Gastrocnemius medialis (tissue), 4 donors: ENCODE results near the gene HDAC6. TPM values are rescaled to one million over a fixed set of nuclear protein-coding genes. Genes with fewer than 3 reads are reported as not detected.

Experiments used
- ATAC-seq, 2 donors: fragments of 150-250 bp; one replicate each; pipeline ENCODE4 v1.9.1; 2016
- DNase-seq, 2 donors: peaks; one replicate each; pipeline ENCODE4 v3.0.0-alpha.2; 2019
- H3K27ac ChIP-seq, 4 donors: fragments of 200-600 bp; sonication (generic); 1 replicate in 1 of 4; 2 replicates in 3 of 4; pipeline ENCODE4 v1.5.1; 2016 to 2018; ENCODE audit warnings: mild to moderate bottlenecking in 2 of 4, moderate library complexity in 1 of 4
- H3K27me3 ChIP-seq, 3 donors: fragments of 200-600 bp; sonication (generic) in 2 of 3; 1 replicate in 1 of 3; 2 replicates in 2 of 3; pipeline versions ENCODE4 v1.5.1 to v1.6.0; 2016 to 2019; ENCODE audit warnings: mild to moderate bottlenecking in 1 of 3, moderate library complexity in 1 of 3
- H3K36me3 ChIP-seq, 2 donors: fragments of 200-600 bp; sonication (generic) in 1 of 2; one replicate each; pipeline ENCODE4 v1.5.1; 2017 to 2018
- H3K4me1 ChIP-seq, 2 donors: fragments of 200-600 bp; sonication (generic) in 1 of 2; one replicate each; pipeline ENCODE4 v1.5.1; 2016 to 2017; ENCODE audit warnings: mild to moderate bottlenecking in 2 of 2
- H3K4me3 ChIP-seq, 4 donors: fragments of 200-600 bp; sonication (generic) in 3 of 4; 1 replicate in 1 of 4; 2 replicates in 3 of 4; pipeline ENCODE4 v1.5.1; 2016 to 2019; ENCODE audit warnings: mild to moderate bottlenecking in 2 of 4
- H3K9me3 ChIP-seq, 3 donors: fragments of 200-600 bp; sonication (generic) in 2 of 3; 1 replicate in 1 of 3; 2 replicates in 2 of 3; pipeline ENCODE4 v1.5.1; 2016 to 2019
- POLR2A ChIP-seq, 2 donors: fragments of 450-650 bp; IDR thresholded peaks; one replicate each; pipeline ENCODE4 v1.6.1; 2017; ENCODE audit warnings: antibody characterized with exemption in 2 of 2, mild to moderate bottlenecking in 2 of 2, moderate library complexity in 2 of 2
- in situ Hi-C, 4 donors: fragments of 200-750 bp; cut with MboI; loops; one replicate each; pipeline versions ENCODE4 v1.15.0 to v1.8.0; 2017; ENCODE audit warnings: low sequenced_read_pairs in 4 of 4
- intact Hi-C: fragments of 100-400 bp; cut with DNase I; formaldehyde crosslinking; loops from one replicate; pipeline ENCODE4 v1.15.1; 2023; ENCODE audit warnings: low total_unique reads
- total RNA-seq, 4 donors: library from RNA; depleted of rRNA; stranded (reverse); fragments of >200 nt; gene quantifications; one replicate each; pipeline versions ENCODE4 v1.1.0 to v1.2.3, GENCODE V29; 2016
- TF ChIP-seq, protein P1 (sequence below), 5 experiments: fragments of 450-650 bp in 3 of 5; fragments of 200-600 bp in 2 of 5; sonication (generic) in 2 of 5; IDR thresholded peaks in 4 of 5; conservative IDR thresholded peaks in 1 of 5; 1 replicate in 4 of 5; 2 replicates in 1 of 5; pipeline ENCODE4 v1.5.1; 2016 to 2019; ENCODE audit warnings: antibody characterized with exemption in 5 of 5, mild to moderate bottlenecking in 3 of 5, moderate library complexity in 3 of 5

The HDAC6 gene
- total RNA-seq, 4 donors from 2014 or later, result 38.2 to 92.2 (median 61.3) TPM

DNA sequence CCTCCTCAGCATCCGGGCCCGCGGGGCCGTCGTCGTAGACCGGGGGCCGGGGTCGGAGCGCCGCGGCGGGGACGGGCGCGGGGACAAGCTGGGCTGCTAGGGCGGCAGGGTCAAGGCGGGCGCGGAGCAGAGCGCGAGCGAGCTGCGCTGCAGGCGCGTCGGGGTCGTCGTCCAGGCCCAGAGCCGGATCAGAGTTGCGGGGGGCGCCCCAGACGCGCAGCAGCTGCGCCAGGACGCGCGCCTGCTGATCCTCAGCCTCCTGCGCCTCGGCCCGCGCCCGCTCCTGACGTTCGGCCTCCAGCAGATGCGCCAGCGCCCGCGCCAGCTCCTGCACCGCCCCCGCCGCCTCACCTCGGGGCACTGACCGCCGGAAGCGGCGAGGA lies 30.0 kb downstream of the HDAC6 start:
- no peak for ATAC-seq
- H3K27me3 ChIP-seq, result peaks cover 0 to 40% (median 14%) of the 10 kb centered on the region in 3 donors
- H3K4me3 ChIP-seq, result no peak overlapping the region
- no peaks in the 10 kb centered on the region for H3K4me1 ChIP-seq
- no peaks in the 10 kb centered on the region for H3K36me3 ChIP-seq
- TF ChIP-seq, protein P1, sequence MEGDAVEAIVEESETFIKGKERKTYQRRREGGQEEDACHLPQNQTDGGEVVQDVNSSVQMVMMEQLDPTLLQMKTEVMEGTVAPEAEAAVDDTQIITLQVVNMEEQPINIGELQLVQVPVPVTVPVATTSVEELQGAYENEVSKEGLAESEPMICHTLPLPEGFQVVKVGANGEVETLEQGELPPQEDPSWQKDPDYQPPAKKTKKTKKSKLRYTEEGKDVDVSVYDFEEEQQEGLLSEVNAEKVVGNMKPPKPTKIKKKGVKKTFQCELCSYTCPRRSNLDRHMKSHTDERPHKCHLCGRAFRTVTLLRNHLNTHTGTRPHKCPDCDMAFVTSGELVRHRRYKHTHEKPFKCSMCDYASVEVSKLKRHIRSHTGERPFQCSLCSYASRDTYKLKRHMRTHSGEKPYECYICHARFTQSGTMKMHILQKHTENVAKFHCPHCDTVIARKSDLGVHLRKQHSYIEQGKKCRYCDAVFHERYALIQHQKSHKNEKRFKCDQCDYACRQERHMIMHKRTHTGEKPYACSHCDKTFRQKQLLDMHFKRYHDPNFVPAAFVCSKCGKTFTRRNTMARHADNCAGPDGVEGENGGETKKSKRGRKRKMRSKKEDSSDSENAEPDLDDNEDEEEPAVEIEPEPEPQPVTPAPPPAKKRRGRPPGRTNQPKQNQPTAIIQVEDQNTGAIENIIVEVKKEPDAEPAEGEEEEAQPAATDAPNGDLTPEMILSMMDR (IDR thresholded peaks at IDR 0.05 in 4 of 5, conservative IDR thresholded peaks at IDR 0.05 in 1 of 5), result no peak
- TF ChIP-seq POLR2A (IDR thresholded peaks at IDR 0.05), result no peak
- in situ Hi-C loops, result no loop called here
- H3K9me3 ChIP-seq, result no peaks in the 10 kb centered on the region
- no peak for DNase-seq
- intact Hi-C loops, result no loop called here
- H3K27ac ChIP-seq, result no peak overlapping the region

DNA sequence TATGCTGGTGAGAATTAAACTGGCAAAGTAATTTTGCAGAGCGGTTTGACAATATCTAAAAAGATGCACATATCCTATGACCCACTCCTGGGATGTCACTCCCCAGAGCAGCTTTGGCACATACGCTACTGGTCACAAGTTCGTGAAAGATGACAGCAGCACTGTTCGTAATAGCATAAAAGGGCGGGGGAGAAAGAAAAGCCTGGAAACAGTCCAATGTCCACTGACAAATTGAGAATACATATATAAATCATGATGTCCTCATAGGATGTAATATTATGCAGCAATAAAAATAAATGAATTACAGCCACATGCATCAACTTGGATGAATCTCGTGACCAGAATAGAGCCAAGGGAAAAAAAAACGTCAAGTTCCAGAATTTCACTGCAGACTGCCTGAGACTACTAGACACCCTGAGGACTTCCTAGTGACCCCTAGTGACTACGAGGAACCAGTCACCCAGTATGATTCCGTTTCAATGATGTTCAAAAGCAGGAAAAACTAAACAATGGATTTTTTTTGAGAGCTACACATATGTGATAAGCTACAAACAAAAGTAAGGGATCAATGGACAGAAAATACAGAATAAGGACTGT lies 31.8 kb downstream of the HDAC6 start:
- H3K36me3 ChIP-seq, result no peaks in the 10 kb centered on the region
- DNase-seq (no peak), ATAC-seq (no peak)
- H3K9me3 ChIP-seq, result no peaks in the 10 kb centered on the region
- peaks cover 0 to 43% (median 14%) of the 10 kb centered on the region in 3 donors for H3K27me3 ChIP-seq
- intact Hi-C loops, result no loop called here
- in situ Hi-C loops, result no loop called here
- TF ChIP-seq POLR2A (IDR thresholded peaks at IDR 0.05), result no peak
- TF ChIP-seq, protein P1 (IDR thresholded peaks at IDR 0.05 in 4 of 5, conservative IDR thresholded peaks at IDR 0.05 in 1 of 5), result no peak
- H3K27ac ChIP-seq, result no peak overlapping the region
- no peak overlapping the region for H3K4me3 ChIP-seq
- no peaks in the 10 kb centered on the region for H3K4me1 ChIP-seq

DNA sequence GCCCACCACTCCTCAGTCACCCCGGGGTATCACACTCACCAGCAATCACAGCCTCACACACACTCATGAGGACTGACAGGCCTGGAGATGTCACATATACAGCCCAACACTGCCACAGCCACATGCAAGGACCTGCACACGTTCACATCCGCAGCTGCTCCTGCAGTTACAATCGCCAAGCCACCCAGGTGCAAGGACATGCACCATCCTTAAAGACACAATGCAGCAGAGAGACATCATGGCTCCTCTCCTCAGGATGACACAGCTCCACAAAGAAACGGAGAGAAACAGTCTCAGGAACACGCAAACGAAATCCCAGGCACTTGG lies 32.5 kb downstream of the HDAC6 start:
- intact Hi-C loops, result no loop called here
- in situ Hi-C loops, result no loop called here
- H3K27me3 ChIP-seq, result peaks cover 0 to 43% (median 14%) of the 10 kb centered on the region in 3 donors

DNA sequence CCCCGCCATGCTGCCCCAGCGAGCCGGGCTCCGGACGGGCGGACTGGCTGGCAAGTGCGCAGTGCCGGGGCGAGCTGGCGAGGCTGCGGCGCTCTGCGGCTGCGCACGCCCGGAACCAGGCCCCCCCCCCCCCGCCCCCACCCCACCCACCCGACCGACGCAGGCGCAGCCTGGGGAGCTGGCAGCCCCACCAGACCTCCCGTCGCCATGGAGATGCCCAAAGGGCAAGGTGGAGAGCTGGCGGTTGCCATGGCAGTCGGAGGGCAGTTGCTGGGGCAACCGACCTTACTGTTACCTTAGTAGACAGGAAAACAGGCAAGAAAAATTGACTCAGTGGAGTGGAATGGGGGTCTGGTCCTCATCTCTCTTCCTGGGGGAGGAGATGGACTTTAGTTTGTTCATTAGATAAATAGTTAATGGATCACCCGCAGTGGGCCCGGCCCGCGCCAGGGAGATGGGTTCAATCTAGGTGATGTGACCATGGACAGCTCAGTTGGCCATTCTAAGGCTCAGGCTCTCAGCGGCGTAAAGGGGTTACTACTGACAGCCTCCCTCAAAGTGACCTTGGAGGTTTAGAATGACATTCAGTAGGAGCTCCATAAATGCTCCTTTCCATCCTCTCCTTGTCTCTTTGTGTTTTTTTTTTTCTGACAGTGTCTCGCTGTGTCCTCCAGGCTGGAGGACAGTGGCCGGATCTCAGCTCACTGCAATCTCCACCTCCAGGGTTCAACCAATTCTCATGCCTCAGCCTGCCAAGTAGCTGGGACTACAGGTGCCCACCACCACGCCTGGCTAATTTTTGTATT lies 33.9 kb downstream of the HDAC6 start, which contains the start of gene PCSK1N:
TSS of gene PCSK1N (minus strand) at position 87 of the 806 bp plus-strand sequence. CDS start at position 9, 78 bp downstream.
- H3K27me3 ChIP-seq, result peaks cover 0 to 40% (median 14%) of the 10 kb centered on the region in 3 donors
- H3K4me1 ChIP-seq, result no peaks in the 10 kb centered on the region
- in situ Hi-C loops, result no loop called here
- no peak within 1 kb of the TSS for H3K4me3 ChIP-seq
- H3K36me3 ChIP-seq, result no peaks in the 10 kb centered on the region
- ATAC-seq (no peak), DNase-seq (no peak)
- H3K9me3 ChIP-seq, result no peaks in the 10 kb centered on the region
- intact Hi-C loops, result no loop called here
- TF ChIP-seq, protein P1 (IDR thresholded peaks at IDR 0.05 in 4 of 5, conservative IDR thresholded peaks at IDR 0.05 in 1 of 5), result no peak
- no peak for TF ChIP-seq POLR2A (IDR thresholded peaks at IDR 0.05)
- H3K27ac ChIP-seq, result no peak within 1 kb of the TSS

More for the DNA sequence above, 32.5 kb downstream of the HDAC6 start:
- ATAC-seq (no peak), DNase-seq (no peak)
- Histone ChIP-seq H3K4me1 (no peaks in the 10 kb centered on the region), H3K9me3 (no peaks in the 10 kb centered on the region), H3K27ac (no peak overlapping the region), H3K36me3 (no peaks in the 10 kb centered on the region), H3K4me3 (no peak overlapping the region)
- TF ChIP-seq POLR2A (IDR thresholded peaks at IDR 0.05), result no peak
- TF ChIP-seq, protein P1 (IDR thresholded peaks at IDR 0.05 in 4 of 5, conservative IDR thresholded peaks at IDR 0.05 in 1 of 5), result no peak
